Measurements from ENCODE around the gene CCDC187. TPM values are rescaled to one million over a fixed set of nuclear protein-coding genes. Genes with fewer than 3 reads are reported as not detected.
A peak's percentile ranks its signal among the peaks of the same experiment; 100 is the strongest.

CCDC187 gene
- total RNA-seq, 1 experiment from 2014 or later, result 0.04 TPM

DNA sequence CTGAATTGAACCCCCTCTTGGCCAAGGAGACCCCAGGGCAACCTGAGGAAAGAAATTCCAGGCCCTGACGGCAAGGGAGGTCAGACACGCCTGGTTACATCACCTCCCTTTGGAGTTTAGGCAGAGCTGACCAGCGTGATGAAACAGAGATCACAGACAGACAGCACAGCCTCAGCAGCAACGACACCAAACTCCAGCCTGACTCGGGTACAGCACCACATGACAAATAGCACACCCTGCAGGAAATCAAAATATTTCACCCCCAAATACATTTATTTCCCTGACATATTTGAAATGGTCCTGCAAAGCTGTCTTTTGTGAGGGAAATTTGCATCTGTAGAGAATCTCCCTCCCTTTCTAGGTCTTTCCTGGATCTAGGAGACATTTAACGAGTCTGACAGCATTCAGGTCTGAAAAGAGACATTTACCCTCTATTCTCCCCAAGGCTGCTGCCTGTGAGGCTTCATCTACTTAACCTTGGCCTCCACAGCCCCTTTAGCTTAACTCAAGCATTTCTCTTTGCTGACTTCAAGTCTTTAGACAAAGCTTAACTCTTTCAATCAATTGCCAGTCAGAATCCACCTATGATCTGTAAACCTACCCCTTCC, 60.9 kb downstream of the CCDC187 start:
- ChIA-PET CTCF (interaction anchor here (0.6 to 1.4 kb wide), 9 partner anchors 13 to 125 kb away, joined by 3 to 5 read pairs (median 4); no protein-coding TSS in a partner anchor), POLR2A (no interaction called here)
- H3K27ac Mint-ChIP-seq, result peak overlapping the region; percentile 57
- peak overlapping the region; percentile 92; the same call in 1 of the 2 replicates for H3K4me3 Mint-ChIP-seq
- peaks cover 7% of the 10 kb centered on the region for H3K27me3 Mint-ChIP-seq (ENCODE audit: low read depth)
- no peaks in the 10 kb centered on the region for H3K9me3 Mint-ChIP-seq
- no peaks in the 10 kb centered on the region for H3K36me3 Mint-ChIP-seq
- TF ChIP-seq, protein P1, sequence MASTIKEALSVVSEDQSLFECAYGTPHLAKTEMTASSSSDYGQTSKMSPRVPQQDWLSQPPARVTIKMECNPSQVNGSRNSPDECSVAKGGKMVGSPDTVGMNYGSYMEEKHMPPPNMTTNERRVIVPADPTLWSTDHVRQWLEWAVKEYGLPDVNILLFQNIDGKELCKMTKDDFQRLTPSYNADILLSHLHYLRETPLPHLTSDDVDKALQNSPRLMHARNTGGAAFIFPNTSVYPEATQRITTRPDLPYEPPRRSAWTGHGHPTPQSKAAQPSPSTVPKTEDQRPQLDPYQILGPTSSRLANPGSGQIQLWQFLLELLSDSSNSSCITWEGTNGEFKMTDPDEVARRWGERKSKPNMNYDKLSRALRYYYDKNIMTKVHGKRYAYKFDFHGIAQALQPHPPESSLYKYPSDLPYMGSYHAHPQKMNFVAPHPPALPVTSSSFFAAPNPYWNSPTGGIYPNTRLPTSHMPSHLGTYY (CRISPR knock-in tag; IDR thresholded peaks at IDR 0.05), result no peak
- TF ChIP-seq, protein P2, sequence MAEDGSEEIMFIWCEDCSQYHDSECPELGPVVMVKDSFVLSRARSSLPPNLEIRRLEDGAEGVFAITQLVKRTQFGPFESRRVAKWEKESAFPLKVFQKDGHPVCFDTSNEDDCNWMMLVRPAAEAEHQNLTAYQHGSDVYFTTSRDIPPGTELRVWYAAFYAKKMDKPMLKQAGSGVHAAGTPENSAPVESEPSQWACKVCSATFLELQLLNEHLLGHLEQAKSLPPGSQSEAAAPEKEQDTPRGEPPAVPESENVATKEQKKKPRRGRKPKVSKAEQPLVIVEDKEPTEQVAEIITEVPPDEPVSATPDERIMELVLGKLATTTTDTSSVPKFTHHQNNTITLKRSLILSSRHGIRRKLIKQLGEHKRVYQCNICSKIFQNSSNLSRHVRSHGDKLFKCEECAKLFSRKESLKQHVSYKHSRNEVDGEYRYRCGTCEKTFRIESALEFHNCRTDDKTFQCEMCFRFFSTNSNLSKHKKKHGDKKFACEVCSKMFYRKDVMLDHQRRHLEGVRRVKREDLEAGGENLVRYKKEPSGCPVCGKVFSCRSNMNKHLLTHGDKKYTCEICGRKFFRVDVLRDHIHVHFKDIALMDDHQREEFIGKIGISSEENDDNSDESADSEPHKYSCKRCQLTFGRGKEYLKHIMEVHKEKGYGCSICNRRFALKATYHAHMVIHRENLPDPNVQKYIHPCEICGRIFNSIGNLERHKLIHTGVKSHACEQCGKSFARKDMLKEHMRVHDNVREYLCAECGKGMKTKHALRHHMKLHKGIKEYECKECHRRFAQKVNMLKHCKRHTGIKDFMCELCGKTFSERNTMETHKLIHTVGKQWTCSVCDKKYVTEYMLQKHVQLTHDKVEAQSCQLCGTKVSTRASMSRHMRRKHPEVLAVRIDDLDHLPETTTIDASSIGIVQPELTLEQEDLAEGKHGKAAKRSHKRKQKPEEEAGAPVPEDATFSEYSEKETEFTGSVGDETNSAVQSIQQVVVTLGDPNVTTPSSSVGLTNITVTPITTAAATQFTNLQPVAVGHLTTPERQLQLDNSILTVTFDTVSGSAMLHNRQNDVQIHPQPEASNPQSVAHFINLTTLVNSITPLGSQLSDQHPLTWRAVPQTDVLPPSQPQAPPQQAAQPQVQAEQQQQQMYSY (CRISPR knock-in tag; IDR thresholded peaks at IDR 0.05), result no peak
- TF ChIP-seq, protein P3, sequence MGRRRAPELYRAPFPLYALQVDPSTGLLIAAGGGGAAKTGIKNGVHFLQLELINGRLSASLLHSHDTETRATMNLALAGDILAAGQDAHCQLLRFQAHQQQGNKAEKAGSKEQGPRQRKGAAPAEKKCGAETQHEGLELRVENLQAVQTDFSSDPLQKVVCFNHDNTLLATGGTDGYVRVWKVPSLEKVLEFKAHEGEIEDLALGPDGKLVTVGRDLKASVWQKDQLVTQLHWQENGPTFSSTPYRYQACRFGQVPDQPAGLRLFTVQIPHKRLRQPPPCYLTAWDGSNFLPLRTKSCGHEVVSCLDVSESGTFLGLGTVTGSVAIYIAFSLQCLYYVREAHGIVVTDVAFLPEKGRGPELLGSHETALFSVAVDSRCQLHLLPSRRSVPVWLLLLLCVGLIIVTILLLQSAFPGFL (CRISPR knock-in tag; IDR thresholded peaks at IDR 0.05; ENCODE audit: borderline replicate concordance), result no peak
- TF ChIP-seq NR1H2 (CRISPR knock-in tag; IDR thresholded peaks at IDR 0.05) (no peak), ELF4 (CRISPR knock-in tag; IDR thresholded peaks at IDR 0.05; ENCODE audit: low read depth) (no peak), PRRX2 (CRISPR knock-in tag; IDR thresholded peaks at IDR 0.05) (no peak), SMAD4 (CRISPR knock-in tag; IDR thresholded peaks at IDR 0.05) (no peak), NR2C2 (CRISPR knock-in tag; IDR thresholded peaks at IDR 0.05) (no peak), GABPB1 (CRISPR knock-in tag; IDR thresholded peaks at IDR 0.05) (no peak), TEAD4 (CRISPR knock-in tag; IDR thresholded peaks at IDR 0.05) (no peak), ZNF317 (CRISPR knock-in tag; IDR thresholded peaks at IDR 0.05; ENCODE audit: borderline replicate concordance, low read depth) (no peak), JAZF1 (CRISPR knock-in tag; IDR thresholded peaks at IDR 0.05) (no peak)
- TF ChIP-seq, protein P4, sequence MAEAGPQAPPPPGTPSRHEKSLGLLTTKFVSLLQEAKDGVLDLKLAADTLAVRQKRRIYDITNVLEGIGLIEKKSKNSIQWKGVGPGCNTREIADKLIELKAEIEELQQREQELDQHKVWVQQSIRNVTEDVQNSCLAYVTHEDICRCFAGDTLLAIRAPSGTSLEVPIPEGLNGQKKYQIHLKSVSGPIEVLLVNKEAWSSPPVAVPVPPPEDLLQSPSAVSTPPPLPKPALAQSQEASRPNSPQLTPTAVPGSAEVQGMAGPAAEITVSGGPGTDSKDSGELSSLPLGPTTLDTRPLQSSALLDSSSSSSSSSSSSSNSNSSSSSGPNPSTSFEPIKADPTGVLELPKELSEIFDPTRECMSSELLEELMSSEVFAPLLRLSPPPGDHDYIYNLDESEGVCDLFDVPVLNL (CRISPR knock-in tag; IDR thresholded peaks at IDR 0.05; ENCODE audit: borderline replicate concordance, low read depth), result no peak
- TF ChIP-seq, protein P5, sequence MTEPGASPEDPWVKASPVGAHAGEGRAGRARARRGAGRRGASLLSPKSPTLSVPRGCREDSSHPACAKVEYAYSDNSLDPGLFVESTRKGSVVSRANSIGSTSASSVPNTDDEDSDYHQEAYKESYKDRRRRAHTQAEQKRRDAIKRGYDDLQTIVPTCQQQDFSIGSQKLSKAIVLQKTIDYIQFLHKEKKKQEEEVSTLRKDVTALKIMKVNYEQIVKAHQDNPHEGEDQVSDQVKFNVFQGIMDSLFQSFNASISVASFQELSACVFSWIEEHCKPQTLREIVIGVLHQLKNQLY (CRISPR knock-in tag; IDR thresholded peaks at IDR 0.05), result no peak
- TF ChIP-seq, protein P6, sequence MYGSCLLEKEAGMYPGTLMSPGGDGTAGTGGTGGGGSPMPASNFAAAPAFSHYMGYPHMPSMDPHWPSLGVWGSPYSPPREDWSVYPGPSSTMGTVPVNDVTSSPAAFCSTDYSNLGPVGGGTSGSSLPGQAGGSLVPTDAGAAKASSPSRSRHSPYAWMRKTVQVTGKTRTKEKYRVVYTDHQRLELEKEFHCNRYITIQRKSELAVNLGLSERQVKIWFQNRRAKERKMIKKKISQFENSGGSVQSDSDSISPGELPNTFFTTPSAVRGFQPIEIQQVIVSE (CRISPR knock-in tag; IDR thresholded peaks at IDR 0.05; ENCODE audit: borderline replicate concordance), result no peak
- TF ChIP-seq, protein P7, sequence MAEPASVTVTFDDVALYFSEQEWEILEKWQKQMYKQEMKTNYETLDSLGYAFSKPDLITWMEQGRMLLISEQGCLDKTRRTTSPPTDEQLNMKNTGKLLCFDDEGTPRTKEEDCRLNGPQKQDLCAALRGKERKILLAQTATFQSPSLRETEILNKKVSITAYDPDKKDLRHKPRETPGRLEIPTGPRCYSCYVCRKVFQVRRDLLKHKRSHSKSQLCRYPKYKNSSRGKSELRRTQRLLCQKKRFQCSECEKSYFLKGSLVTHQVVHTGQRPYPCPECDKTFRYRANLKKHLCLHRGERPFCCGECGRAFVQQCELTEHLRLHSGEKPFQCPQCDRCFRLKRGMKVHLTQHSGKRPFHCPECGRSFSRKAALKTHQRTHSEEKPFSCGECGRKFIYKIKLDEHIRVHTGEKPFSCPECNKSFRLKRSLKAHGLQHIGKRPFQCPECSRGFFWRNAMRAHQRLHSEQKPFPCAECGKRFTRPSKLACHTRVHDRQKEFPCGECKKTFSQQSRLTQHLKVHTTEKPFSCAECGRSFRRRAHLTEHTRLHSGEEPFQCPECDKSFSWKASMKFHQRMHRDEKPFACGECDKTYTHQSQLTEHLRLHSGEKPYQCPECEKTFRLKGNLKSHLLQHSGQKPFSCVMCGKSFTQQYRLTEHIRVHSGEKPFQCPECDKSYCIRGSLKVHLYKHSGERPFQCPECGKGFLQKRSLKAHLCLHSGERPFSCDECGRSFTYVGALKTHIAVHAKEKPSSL (CRISPR knock-in tag; conservative IDR thresholded peaks at IDR 0.05), result no peak
- DNase-seq (ENCODE audit: low spot score) (no peak), ATAC-seq (no peak)
- peaks cover 36% of the 10 kb centered on the region for H3K4me1 Mint-ChIP-seq
